Mucosa of descending colon (tissue), 3 donors: Measurements from ENCODE around the gene CTU2. TPM values are rescaled to one million over a fixed set of nuclear protein-coding genes. Genes with fewer than 3 reads are reported as not detected.

ENCODE experiments used
- ATAC-seq: fragments of 200-7000 bp; cut with Tn5 transposase; one replicate; pipeline ENCODE4 v1.9.1; 2020; ENCODE audit warnings: mild to moderate bottlenecking, moderate library complexity
- DNase-seq, 3 donors: peaks; one replicate each; pipeline ENCODE4 v3.0.0-alpha.2; 2020
- H3K36me3 ChIP-seq: fragments of 200-600 bp; one replicate; pipeline ENCODE4 v1.8.0; 2021; ENCODE audit warnings: low read depth, mild to moderate bottlenecking
- H3K4me1 ChIP-seq: fragments of 200-600 bp; one replicate; pipeline ENCODE4 v1.8.0; 2021; ENCODE audit warnings: low read depth, mild to moderate bottlenecking
- H3K4me3 ChIP-seq: fragments of 200-600 bp; one replicate; pipeline ENCODE4 v1.8.0; 2021; ENCODE audit warnings: mild to moderate bottlenecking
- H3K9me3 ChIP-seq: fragments of 200-600 bp; one replicate; pipeline ENCODE4 v1.8.0; 2021; ENCODE audit warnings: mild to moderate bottlenecking
- intact Hi-C, 2 donors: fragments of 100-400 bp; cut with DNase I in 1 of 2; cut with micrococcal nuclease in 1 of 2; formaldehyde crosslinking; loops; one replicate each; pipeline versions ENCODE4 v1.11.0 to v1.11.1; 2022; cut with DNase I, micrococcal nuclease
- total RNA-seq, 3 donors: library from RNA; stranded (reverse); fragmentation: NEBNext Ultra II Directional in 2 of 3; extraction: Animal tissue kit (Norgen Biotek cat#: 25700) in 2 of 3; gene quantifications; one replicate each; pipeline versions ENCODE4 v1.2.1 to v1.2.4, GENCODE V29; 2021 to 2023
- TF ChIP-seq, protein P1 (sequence below): fragments of 200-600 bp; IDR thresholded peaks from one replicate; pipeline ENCODE4 v1.8.0; 2022; ENCODE audit warnings: antibody characterized with exemption, mild to moderate bottlenecking
- donor health status: DM: no; HTN: no; CAD: no; lungs with moderate emphysema.
- donor health status: DM: no; HTN: no; CAD: no.
- donor health status: DM: no; HTN: yes; CAD: no.

The CTU2 gene
- total RNA-seq, 3 donors from 2014 or later = 9.6 to 16.1 (median 13.6) TPM

DNA sequence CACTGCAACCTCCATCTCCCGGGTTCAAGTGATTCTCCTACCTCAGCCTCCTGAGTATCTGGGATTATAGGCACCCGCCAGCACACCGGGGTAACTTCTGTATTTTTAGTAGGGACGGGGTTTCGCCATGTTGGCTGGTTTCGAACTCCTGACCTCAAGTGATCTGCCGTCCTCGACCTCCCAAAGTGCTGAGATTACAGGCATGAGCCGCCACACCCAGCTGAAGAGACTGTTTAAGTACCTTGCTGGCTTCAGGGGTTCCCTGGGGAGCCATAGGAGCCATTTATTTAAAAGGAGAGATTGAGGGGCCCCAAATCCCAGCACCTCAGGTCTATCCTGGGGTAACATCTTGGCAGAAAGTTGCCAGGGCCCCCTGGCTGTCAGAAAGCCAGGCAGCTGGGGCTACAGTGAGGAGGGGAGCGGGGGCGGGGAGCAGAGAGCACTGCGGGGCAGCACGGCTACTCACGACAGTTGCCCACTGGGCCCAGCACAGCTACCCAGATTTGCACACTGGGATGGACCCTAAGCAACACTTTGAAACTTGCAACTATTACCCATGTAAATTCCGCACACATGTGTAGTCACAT is 21.6 kb upstream of the CTU2 start:
- ATAC-seq = no peak
- intact Hi-C loops = no loop called here
- TF ChIP-seq, protein P1, sequence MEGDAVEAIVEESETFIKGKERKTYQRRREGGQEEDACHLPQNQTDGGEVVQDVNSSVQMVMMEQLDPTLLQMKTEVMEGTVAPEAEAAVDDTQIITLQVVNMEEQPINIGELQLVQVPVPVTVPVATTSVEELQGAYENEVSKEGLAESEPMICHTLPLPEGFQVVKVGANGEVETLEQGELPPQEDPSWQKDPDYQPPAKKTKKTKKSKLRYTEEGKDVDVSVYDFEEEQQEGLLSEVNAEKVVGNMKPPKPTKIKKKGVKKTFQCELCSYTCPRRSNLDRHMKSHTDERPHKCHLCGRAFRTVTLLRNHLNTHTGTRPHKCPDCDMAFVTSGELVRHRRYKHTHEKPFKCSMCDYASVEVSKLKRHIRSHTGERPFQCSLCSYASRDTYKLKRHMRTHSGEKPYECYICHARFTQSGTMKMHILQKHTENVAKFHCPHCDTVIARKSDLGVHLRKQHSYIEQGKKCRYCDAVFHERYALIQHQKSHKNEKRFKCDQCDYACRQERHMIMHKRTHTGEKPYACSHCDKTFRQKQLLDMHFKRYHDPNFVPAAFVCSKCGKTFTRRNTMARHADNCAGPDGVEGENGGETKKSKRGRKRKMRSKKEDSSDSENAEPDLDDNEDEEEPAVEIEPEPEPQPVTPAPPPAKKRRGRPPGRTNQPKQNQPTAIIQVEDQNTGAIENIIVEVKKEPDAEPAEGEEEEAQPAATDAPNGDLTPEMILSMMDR = no peak
- Histone ChIP-seq H3K9me3 (no peaks in the 10 kb centered on the region), H3K4me1 (peaks cover 12% of the 10 kb centered on the region), H3K36me3 (no peaks in the 10 kb centered on the region), H3K4me3 (no peak overlapping the region)
- no peak for DNase-seq

DNA sequence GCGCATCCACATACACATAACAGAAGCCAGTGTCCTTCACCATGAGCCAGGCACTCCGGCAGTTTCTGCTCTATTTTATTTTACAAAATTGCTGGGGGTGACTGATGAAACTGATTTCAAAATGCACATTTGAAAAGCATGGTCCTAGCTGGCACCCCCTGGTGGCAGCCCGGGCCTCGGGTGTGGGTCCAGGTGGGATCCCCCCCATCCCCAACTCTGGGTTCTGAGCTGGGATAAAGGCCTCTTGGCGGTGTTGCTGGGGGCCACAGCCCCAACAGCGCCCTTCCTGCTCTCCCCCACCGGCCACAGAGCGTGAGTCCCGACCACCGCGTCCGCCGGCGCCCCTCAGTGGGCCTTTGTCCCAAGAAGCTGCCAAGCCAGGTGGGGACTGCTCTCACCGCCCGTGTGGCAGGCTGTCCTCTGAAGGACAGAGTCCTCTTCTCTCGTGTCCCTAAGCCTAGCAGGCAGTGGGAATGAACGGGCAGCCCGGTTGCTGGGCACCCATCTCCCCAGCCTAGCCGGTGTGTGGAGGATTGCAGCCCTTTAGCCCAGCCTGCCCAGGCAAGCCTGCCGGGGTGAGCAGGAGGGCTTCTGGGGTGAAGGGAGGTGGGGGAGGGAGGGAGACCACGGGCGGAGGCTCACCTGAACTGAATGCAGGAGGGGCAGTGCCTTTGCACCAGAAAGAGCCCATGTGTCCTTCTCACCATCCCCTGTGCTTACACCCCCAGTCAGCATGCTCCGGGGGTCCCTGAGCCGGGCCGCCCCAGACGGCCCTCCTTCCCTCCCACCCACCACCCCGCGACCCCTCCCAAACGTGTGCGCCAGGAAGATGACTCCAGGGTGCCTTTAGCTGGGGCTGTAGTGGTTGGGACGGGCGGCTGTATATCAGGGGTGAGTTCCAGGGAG is 20.9 kb upstream of the CTU2 start:
- DNase-seq = peak in 1 of 3 donors; percentile 50
- H3K4me3 ChIP-seq = no peak overlapping the region
- intact Hi-C loops = no loop called here
- TF ChIP-seq, protein P1 = peak; percentile 22
- H3K9me3 ChIP-seq = no peaks in the 10 kb centered on the region
- peaks cover 12% of the 10 kb centered on the region for H3K4me1 ChIP-seq
- no peaks in the 10 kb centered on the region for H3K36me3 ChIP-seq
- peak; percentile 0 for ATAC-seq

DNA sequence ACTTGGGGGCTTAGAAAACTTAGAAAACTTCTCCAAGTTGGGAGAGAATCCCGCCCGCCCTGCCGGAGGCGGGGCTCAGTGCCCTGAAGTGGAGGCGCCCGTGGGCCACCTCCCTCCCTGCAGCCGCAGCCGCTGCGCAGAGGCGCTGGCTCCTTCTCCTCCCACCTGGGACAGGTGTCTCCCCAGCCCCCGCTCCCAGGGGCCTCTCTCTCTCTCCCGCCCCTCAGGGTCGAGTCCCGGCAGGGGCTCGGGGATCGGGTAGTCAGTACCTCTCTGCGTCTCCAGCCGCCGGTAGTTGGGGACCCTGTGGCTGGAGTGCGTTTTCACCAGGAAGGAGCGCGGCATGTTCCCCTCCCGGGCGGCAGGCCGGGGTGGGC is 20.3 kb upstream of the CTU2 start:
- TF ChIP-seq, protein P1 = no peak
- H3K9me3 ChIP-seq = no peaks in the 10 kb centered on the region
- H3K4me1 ChIP-seq = peaks cover 12% of the 10 kb centered on the region
- ATAC-seq = peak; percentile 55
- peak overlapping the region; percentile 9 for H3K4me3 ChIP-seq
- intact Hi-C loops = no loop called here
- DNase-seq = peak in 2 of 3 donors; percentile 46 to 82
- no peaks in the 10 kb centered on the region for H3K36me3 ChIP-seq

DNA sequence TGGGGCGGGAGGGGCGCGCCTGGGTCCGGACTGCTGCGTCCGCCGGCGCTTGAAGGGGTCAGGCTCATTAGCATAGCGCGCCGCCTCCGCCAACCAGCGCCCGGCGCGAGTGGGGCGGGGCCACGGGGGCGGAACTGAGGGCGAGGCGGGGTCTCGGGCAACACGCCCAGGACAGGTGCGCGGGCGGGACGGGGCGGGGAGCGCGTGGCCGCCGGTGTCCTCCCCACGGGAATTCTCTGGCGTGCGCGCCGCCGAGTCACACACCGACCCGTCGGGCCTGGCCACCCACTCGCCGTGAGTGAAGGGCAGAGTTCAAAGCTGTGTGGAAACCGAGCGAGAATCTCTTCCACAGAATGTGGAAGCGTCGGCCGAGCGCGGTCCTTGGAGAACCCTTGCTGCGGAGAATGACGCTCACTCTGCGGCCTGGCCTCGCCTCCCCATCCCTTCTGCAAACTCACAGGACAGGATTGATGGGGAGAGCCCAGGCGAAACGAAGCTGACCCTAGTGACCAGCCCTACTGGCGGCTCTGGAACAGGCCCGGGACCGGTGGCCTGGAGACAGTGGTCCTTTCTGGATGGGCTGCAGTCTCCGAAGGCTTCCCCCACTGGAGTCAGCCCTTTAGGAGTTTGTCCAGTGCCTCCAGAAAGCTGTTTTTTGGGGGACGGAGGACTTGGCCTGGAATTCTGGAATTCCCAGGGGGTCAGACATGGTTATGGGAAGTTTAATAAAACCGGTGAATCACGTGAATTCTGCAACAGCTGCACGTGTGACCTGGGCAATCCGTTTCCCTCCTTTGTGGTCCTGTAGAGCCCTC is 19.7 kb upstream of the CTU2 start, which contains the start of gene SNAI3:
TSS of gene SNAI3 (minus strand) at position 69 of the 815 bp plus-strand sequence. CDS start 101 bp downstream, outside the sequence.
- Histone ChIP-seq H3K4me1 (peaks cover 12% of the 10 kb centered on the region), H3K36me3 (no peaks in the 10 kb centered on the region), H3K9me3 (no peaks in the 10 kb centered on the region), H3K4me3 (peak within 1 kb of the TSS; percentile 9)
- ATAC-seq (peak; percentile 94), DNase-seq (peak; percentile 93 to 96 (median 94))
- intact Hi-C loops = no loop called here
- TF ChIP-seq, protein P1 = no peak

DNA sequence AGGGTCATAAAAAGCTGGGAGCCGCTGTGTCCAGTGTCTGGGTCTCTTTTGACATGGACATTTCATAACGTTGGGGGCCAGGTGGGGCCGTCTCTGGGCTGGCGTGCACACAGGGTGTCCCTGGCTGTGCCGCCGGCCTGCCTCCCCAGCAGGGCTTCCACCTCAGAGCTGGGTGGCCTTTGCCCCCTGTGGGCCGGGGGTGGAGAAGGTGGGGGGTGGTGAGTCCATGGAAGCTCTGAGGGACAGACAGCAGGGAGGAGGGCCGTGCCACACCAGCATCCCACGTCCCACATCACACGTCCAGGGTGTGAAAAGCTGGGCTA is 19.1 kb upstream of the CTU2 start:
- DNase-seq = peak in 1 of 3 donors; percentile 36
- no peak overlapping the region for H3K4me3 ChIP-seq
- H3K4me1 ChIP-seq = peaks cover 17% of the 10 kb centered on the region
- no peaks in the 10 kb centered on the region for H3K36me3 ChIP-seq
- H3K9me3 ChIP-seq = no peaks in the 10 kb centered on the region
- TF ChIP-seq, protein P1 = no peak
- intact Hi-C loops = no loop called here
- no peak for ATAC-seq
